SK-N-SH (cell line): Measurements from ENCODE around the gene SHANK1. TPM values are rescaled to one million over a fixed set of nuclear protein-coding genes. Genes with fewer than 3 reads are reported as not detected.

Source experiments
- CTCF ChIA-PET: fragments of 300-600, 350-600 bp; formaldehyde crosslinking; extraction: SDS; loops from one replicate; lab custom pipeline; 2021; lab: Yijun Ruan, JAX
- POLR2A ChIA-PET: fragments of 350-600 bp; sonication (Branson Sonifier 250); formaldehyde crosslinking; extraction: SDS; loops from one replicate; lab custom pipeline; 2020; ENCODE audit warnings: antibody characterized with exemption, inconsistent platforms; lab: Yijun Ruan, JAX
- DNase-seq: peaks from one replicate; pipeline ENCODE4 v3.0.0; 2012
- H2AFZ ChIP-seq: fragments of 200-600 bp; sonication (generic); 2 replicates; pipeline ENCODE4 v1.8.1; 2016; ENCODE audit warnings: antibody characterized with exemption, mild to moderate bottlenecking, low read depth
- H3F3A ChIP-seq: fragments of 200-600 bp; sonication (generic); replicated peaks from 2 replicates; pipeline ENCODE3; 2016; ENCODE audit warnings: antibody characterized with exemption, mild to moderate bottlenecking; ENCODE audit not compliant: insufficient read depth
- H3K27ac ChIP-seq, 2 experiments: fragments of 200-500 bp in 1 of 2; fragments of 200-600 bp in 1 of 2; sonication (Bioruptor generic) in 1 of 2; sonication (generic), shearing (Covaris generic) in 1 of 2; 2 replicates each; pipeline versions ENCODE4 v1.5.1 to v1.6.1; 2014 to 2016; ENCODE audit warnings: low read depth in 2 of 2, inconsistent platforms in 1 of 2, low read length in 1 of 2, mild to moderate bottlenecking in 1 of 2, mixed read lengths in 1 of 2
- H3K27me3 ChIP-seq: fragments of 200-600 bp; sonication (generic), shearing (Covaris generic); 2 replicates; pipeline ENCODE4 v1.6.1; 2016; ENCODE audit warnings: mixed run types; ENCODE audit not compliant: insufficient read depth
- H3K36me3 ChIP-seq, 2 experiments: fragments of 200-500 bp in 1 of 2; fragments of 200-600 bp in 1 of 2; sonication (Bioruptor generic) in 1 of 2; sonication (generic) in 1 of 2; replicated peaks in 1 of 2; 2 replicates each; pipeline versions ENCODE3 to v1.5.1; 2014 to 2016; ENCODE audit warnings: low read length in 1 of 2, mild to moderate bottlenecking in 1 of 2; ENCODE audit not compliant: insufficient read depth in 2 of 2, control insufficient read depth in 1 of 2
- H3K4me1 ChIP-seq, 2 experiments: fragments of 200-500 bp in 1 of 2; fragments of 200-600 bp in 1 of 2; sonication (Bioruptor generic) in 1 of 2; sonication (generic), shearing (Covaris generic) in 1 of 2; 2 replicates each; pipeline versions ENCODE4 v1.5.1 to v1.6.1; 2014 to 2016; ENCODE audit warnings: low read depth in 1 of 2, low read length in 1 of 2, mixed run types in 1 of 2; ENCODE audit not compliant: insufficient read depth in 2 of 2, control insufficient read depth in 1 of 2
- H3K4me2 ChIP-seq: fragments of 200-600 bp; sonication (generic), shearing (Covaris generic); 2 replicates; pipeline ENCODE4 v1.6.1; 2017; ENCODE audit warnings: mixed run types
- H3K4me3 ChIP-seq, 2 experiments: fragments of 200-500 bp in 1 of 2; fragments of 200-600 bp in 1 of 2; sonication (Bioruptor generic) in 1 of 2; sonication (generic), shearing (Covaris generic) in 1 of 2; 2 replicates each; pipeline versions ENCODE4 v1.5.1 to v1.8.1; 2014 to 2016; ENCODE audit warnings: low read depth in 2 of 2, inconsistent platforms in 1 of 2, low read length in 1 of 2, mild to moderate bottlenecking in 1 of 2, mixed read lengths in 1 of 2, moderate library complexity in 1 of 2
- H3K79me2 ChIP-seq: fragments of 200-600 bp; sonication (generic); 2 replicates; pipeline ENCODE4 v1.8.1; 2017; ENCODE audit warnings: mild to moderate bottlenecking; ENCODE audit not compliant: insufficient read depth
- H3K9ac ChIP-seq: fragments of 200-600 bp; sonication (generic); 2 replicates; pipeline ENCODE4 v1.6.1; 2017; ENCODE audit warnings: mixed run types
- H3K9me2 ChIP-seq: fragments of 200-600 bp; sonication (generic); 2 replicates; pipeline ENCODE4 v1.6.1; 2017; ENCODE audit warnings: mixed run types
- H3K9me3 ChIP-seq: fragments of 200-600 bp; sonication (generic); 2 replicates; pipeline ENCODE4 v1.6.1; 2017; ENCODE audit warnings: mixed run types, mild to moderate bottlenecking, moderate library complexity
- H4K20me1 ChIP-seq: fragments of 200-600 bp; sonication (generic); 2 replicates; pipeline ENCODE4 v1.6.1; 2017; ENCODE audit warnings: mild to moderate bottlenecking, mixed run types; ENCODE audit not compliant: insufficient read depth
- CTCF ChIP-seq: fragments of 200-600 bp; sonication (generic); IDR thresholded peaks from 2 replicates; pipeline ENCODE4 v1.6.1; 2017; ENCODE audit warnings: antibody characterized with exemption, mild to moderate bottlenecking, moderate library complexity
- FOXM1 ChIP-seq: IDR thresholded peaks from 2 replicates; pipeline ENCODE4 v1.4.0; 2012; ENCODE audit warnings: low read depth, mild to moderate bottlenecking
- GABPA ChIP-seq: IDR thresholded peaks from 2 replicates; pipeline ENCODE4 v1.4.0; 2012; ENCODE audit warnings: low read depth, mild to moderate bottlenecking
- MXI1 ChIP-seq: IDR thresholded peaks from 2 replicates; pipeline ENCODE4 v1.6.1; 2012; ENCODE audit warnings: mild to moderate bottlenecking, low read depth, low read length, improper control_type of control experiment
- POLR2AphosphoS5 ChIP-seq: IDR thresholded peaks from 2 replicates; pipeline ENCODE4 v1.6.1; 2012; ENCODE audit warnings: low read depth, low read length
- RAD21 ChIP-seq: IDR thresholded peaks from 2 replicates; pipeline ENCODE4 v1.6.1; 2012; ENCODE audit warnings: mild to moderate bottlenecking, low read length
- RCOR1 ChIP-seq: fragments of 150-350 bp; IDR thresholded peaks from 2 replicates; pipeline ENCODE4 v1.6.1; 2017; ENCODE audit warnings: antibody characterized with exemption, low read length
- REST ChIP-seq: IDR thresholded peaks from 2 replicates; pipeline ENCODE4 v1.6.1; 2012; ENCODE audit warnings: mild to moderate bottlenecking, low read depth, low read length, moderate library complexity
- RFX5 ChIP-seq: IDR thresholded peaks from 2 replicates; pipeline ENCODE4 v1.6.1; 2012; ENCODE audit warnings: mild to moderate bottlenecking, improper control_type of control experiment, low read length
- SMC3 ChIP-seq: IDR thresholded peaks from 2 replicates; pipeline ENCODE4 v1.6.1; 2012; ENCODE audit warnings: low read depth, low read length, improper control_type of control experiment
- TEAD4 ChIP-seq: IDR thresholded peaks from 2 replicates; pipeline ENCODE4 v1.4.0; 2012; ENCODE audit warnings: mild to moderate bottlenecking, borderline replicate concordance; ENCODE audit not compliant: insufficient read depth
- WGBS: methylation state at CpG from one replicate; pipeline ENCODE4 v1.1.6; 2017; ENCODE audit warnings: low lambda C conversion rate; 5-methylcytosine and 5-hydroxymethylcytosine counted together
- polyA plus RNA-seq, 3 experiments: library from polyadenylated mRNA; depleted of rRNA; stranded (reverse); fragments of >200 nt; gene quantifications; 2 replicates each; pipeline ENCODE4 v1.2.3, GENCODE V29; 2012
- TF ChIP-seq, protein P1 (sequence below): fragments of 150-350 bp; IDR thresholded peaks from 2 replicates; pipeline ENCODE4 v1.6.1; 2017; ENCODE audit warnings: antibody characterized with exemption, low read length, low read depth, borderline replicate concordance

Gene SHANK1
- polyA plus RNA-seq, 1 of the 3 experiments (the other 2 are of a cell fraction), result 0.28 TPM

GRCh38 chr19:50644315-50644915, 75.2 kb downstream of the SHANK1 start (continued):
- TF ChIP-seq REST, result no peak
- no peak for TF ChIP-seq GABPA
- TF ChIP-seq RCOR1, result no peak
- TF ChIP-seq CTCF, result no peak
- TF ChIP-seq RFX5, result no peak
- no peak for TF ChIP-seq POLR2AphosphoS5
- TF ChIP-seq SMC3, result no peak
- no peak for TF ChIP-seq FOXM1
- no peak for TF ChIP-seq RAD21

GRCh38 chr19:50640368-50640767, 79.2 kb downstream of the SHANK1 start:
- H3K27me3 ChIP-seq, result peaks cover 15% of the 10 kb centered on the region; the same call in 1 of the 2 replicates
- TF ChIP-seq MXI1, result no peak
- TF ChIP-seq SMC3, result no peak
- TF ChIP-seq, protein P1, sequence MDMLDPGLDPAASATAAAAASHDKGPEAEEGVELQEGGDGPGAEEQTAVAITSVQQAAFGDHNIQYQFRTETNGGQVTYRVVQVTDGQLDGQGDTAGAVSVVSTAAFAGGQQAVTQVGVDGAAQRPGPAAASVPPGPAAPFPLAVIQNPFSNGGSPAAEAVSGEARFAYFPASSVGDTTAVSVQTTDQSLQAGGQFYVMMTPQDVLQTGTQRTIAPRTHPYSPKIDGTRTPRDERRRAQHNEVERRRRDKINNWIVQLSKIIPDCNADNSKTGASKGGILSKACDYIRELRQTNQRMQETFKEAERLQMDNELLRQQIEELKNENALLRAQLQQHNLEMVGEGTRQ, result no peak
- TF ChIP-seq RAD21, result no peak
- TF ChIP-seq TEAD4, result no peak
- TF ChIP-seq CTCF, result no peak
- TF ChIP-seq, all 33 proteins: peak for 0
- Histone ChIP-seq H3K4me1 (peaks cover 0 to 8% of the 10 kb centered on the region in 2 experiments; a peak in 1 of 4 replicates), H3K27ac (no peak overlapping the region), H3K4me3 (no peak overlapping the region), H3K9ac (no peak overlapping the region), H3F3A (no peaks in the 10 kb centered on the region), H2AFZ (no peak overlapping the region), H3K9me3 (no peaks in the 10 kb centered on the region), H3K79me2 (no peaks in the 10 kb centered on the region), H4K20me1 (no peaks in the 10 kb centered on the region), H3K36me3 (no peaks in the 10 kb centered on the region), H3K9me2 (no peaks in the 10 kb centered on the region), H3K4me2 (peak overlapping the region; percentile 96; the same call in 1 of the 2 replicates)
- 70% methylated on average over 2 of the region's 2 CpGs for WGBS
- ChIA-PET CTCF (interaction anchor here (1.0 kb wide), 1 partner anchor 53 kb away, joined by 3 read pairs; no protein-coding TSS in a partner anchor), POLR2A (no interaction called here)
- DNase-seq, result no peak
